Stomach smooth muscle (tissue), 2 donors: ENCODE data around the gene KIF1A.

Experiments used
- H3K27ac ChIP-seq: one replicate; pipeline ENCODE4 v1.7.0; 2013; ENCODE audit warnings: mild to moderate bottlenecking, low read length, inconsistent platforms
- H3K27me3 ChIP-seq, 2 donors: one replicate each; pipeline ENCODE4 v1.7.0; 2013; ENCODE audit warnings: low read length in 2 of 2; ENCODE audit not compliant: insufficient read depth in 2 of 2, control insufficient read depth in 1 of 2
- H3K36me3 ChIP-seq, 2 donors: one replicate each; pipeline ENCODE4 v1.7.0; 2013; ENCODE audit warnings: low read length in 2 of 2; ENCODE audit not compliant: control insufficient read depth in 2 of 2, insufficient read depth in 2 of 2
- H3K4me1 ChIP-seq: one replicate; pipeline ENCODE4 v1.7.0; 2013; ENCODE audit warnings: low read length; ENCODE audit not compliant: control insufficient read depth, insufficient read depth
- H3K4me3 ChIP-seq, 2 donors: one replicate each; pipeline ENCODE4 v1.7.0; 2013; ENCODE audit warnings: low read length in 2 of 2
- H3K9ac ChIP-seq, 2 donors: one replicate each; pipeline ENCODE4 v1.7.0; 2013; ENCODE audit warnings: low read length in 2 of 2, mild to moderate bottlenecking in 1 of 2
- H3K9me3 ChIP-seq, 2 donors: one replicate each; pipeline ENCODE4 v1.7.0; 2013; ENCODE audit warnings: low read length in 2 of 2; ENCODE audit not compliant: control insufficient read depth in 2 of 2
- donor health status: healthy.
- donor health status: Pancreatic carcinoma.

Gene KIF1A

DNA sequence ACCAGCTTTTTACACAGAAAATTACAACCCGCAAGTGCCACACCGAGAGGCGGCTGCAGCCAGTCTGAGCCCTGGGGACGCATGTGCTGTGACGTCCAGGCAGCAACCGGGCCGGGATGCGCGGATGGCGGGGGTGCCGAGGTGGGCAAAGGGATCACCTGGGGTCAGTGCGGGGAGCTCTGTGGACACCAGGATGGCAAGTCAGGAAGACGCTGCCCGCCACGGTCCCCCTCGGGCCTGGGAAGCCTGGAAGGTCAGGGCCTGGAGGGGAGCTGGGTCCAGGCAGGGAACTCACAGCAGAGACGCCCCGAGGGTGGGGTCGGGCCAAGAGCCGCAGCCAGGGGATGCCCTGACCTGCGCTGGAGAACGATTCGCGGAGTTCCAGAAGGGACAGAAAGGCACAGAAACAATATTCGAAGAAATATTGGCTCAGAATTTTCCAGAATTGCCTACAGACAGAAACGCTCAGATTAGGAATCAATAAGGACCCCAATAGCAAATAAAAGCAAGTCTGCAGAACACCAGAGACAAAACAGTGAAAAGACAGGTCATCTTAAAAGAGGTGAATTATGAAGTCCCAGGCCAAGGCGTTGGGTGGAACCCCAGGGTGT, 11.7 kb upstream of the KIF1A start:
- Histone ChIP-seq H3K27ac (no peak overlapping the region), H3K9me3 (no peaks in the 10 kb centered on the region), H3K4me3 (peak overlapping the region; percentile 62 to 81), H3K27me3 (peaks cover 10 to 16% of the 10 kb centered on the region in 2 donors), H3K4me1 (peaks cover 6% of the 10 kb centered on the region), H3K9ac (peak overlapping the region in 1 of 2 donors; percentile 63), H3K36me3 (no peaks in the 10 kb centered on the region)

DNA sequence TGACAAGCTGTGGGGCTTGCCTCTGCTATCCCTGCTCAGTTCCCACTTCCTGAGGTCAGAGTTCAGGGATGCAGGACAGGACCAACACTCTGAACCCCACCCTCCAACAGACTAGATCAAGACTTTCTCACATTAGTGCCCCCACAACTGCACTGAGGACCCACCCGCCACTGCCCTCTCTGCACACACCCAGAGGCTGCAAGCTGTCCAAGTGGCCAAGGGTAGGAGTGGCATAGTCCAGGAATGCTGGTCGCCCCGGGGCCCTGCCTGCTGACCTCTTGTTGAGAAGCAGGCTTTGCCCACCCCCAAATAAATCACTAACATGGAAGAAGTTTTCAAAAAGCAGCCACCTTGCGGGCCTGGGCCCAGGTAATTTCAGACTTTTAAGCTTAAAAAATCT, 5.5 kb upstream of the KIF1A start:
- peaks cover 4 to 6% of the 10 kb centered on the region in 2 donors for H3K9me3 ChIP-seq
- H3K4me3 ChIP-seq, result no peak overlapping the region
- H3K36me3 ChIP-seq, result no peaks in the 10 kb centered on the region
- H3K4me1 ChIP-seq, result peaks cover 4% of the 10 kb centered on the region
- H3K27ac ChIP-seq, result no peak overlapping the region
- H3K27me3 ChIP-seq, result peaks cover 40 to 57% of the 10 kb centered on the region in 2 donors
- H3K9ac ChIP-seq, result no peak overlapping the region

DNA sequence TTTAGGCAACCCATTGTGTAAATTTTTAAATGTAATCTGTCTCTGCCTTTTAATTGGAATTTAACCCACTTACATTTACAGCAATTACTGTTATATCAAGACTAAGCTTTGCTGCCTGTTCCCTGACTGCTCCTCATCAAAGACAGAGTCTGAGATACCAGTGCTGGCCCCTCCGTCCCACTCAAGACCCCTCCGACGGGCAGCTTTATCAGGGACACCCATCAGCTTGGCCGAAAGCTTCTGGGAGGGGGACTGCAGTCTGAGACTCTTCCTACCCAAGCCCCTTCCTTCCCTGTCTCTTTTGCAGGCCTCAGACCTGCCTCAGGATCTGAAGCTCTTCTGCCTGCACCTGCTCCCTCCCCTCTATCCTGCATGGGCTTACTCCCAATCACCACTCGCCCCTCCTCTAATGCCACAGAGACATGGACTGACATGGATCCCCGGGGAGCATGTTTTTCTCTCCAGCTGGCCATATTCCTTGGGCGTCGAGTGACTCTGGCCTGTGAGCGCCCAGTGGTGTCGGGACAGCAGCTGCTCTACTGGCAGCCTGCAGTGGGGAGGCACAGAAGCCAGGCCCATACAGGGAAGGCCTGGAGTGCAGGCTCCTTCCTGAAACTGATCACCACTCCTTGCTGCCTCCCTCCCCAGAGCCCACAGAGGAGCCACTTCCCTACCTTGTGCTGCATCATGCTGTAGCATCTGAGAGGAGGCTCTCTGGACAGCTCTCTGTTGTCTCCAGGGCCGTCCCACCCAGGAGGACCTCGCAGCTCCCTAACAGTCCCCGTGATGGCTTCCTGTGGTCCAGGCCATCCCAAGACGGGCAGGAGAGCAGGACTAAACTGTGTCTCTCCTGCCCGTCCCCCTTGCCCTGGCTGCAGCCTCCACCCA, 3.7 kb upstream of the KIF1A start:
- Histone ChIP-seq H3K9ac (no peak overlapping the region), H3K36me3 (no peaks in the 10 kb centered on the region), H3K4me3 (no peak overlapping the region), H3K27ac (no peak overlapping the region), H3K9me3 (peaks cover 4 to 6% of the 10 kb centered on the region in 2 donors), H3K27me3 (peaks cover 41 to 66% of the 10 kb centered on the region in 2 donors), H3K4me1 (peaks cover 10% of the 10 kb centered on the region)

DNA sequence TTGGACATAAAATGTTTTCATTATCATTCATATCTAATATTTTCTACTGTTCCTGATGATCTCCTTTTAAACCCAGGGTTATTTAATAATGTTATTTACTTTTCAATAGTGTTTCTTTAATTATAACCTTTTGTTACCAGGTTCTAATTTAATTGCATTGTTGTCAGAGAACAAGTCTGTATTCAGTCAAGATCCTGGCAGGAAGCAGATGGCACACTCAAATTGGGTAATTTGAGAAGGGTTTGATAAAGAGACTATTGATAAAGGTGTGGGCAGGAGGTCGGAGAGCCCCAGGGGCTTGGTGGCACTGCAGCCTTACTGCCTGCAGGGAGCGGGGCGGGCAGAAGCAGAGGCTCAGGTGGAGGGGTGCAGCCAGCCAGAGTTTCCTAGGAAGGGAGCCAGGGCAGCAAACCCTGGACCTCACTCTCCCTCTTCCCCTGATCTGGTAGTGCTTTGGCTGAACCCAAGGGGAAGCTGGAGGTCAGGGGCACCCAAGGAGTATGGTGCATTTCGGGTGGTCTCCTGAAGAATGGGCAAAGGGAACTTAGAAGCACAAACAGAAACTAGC, 2.3 kb upstream of the KIF1A start:
- H3K27ac ChIP-seq, result no peak overlapping the region

GRCh38 chr2:240821429-240821778, 1.4 kb upstream of the KIF1A start:
- peaks cover 43 to 71% of the 10 kb centered on the region in 2 donors for H3K27me3 ChIP-seq
- H3K9me3 ChIP-seq, result peaks cover 4 to 6% of the 10 kb centered on the region in 2 donors
- no peak overlapping the region for H3K4me3 ChIP-seq
- H3K27ac ChIP-seq, result no peak overlapping the region
- no peak overlapping the region for H3K9ac ChIP-seq
- no peaks in the 10 kb centered on the region for H3K36me3 ChIP-seq
- peaks cover 12% of the 10 kb centered on the region for H3K4me1 ChIP-seq

More for the DNA sequence above, 2.3 kb upstream of the KIF1A start:
- Histone ChIP-seq H3K9ac (no peak overlapping the region), H3K4me3 (no peak overlapping the region), H3K4me1 (peaks cover 12% of the 10 kb centered on the region), H3K36me3 (no peaks in the 10 kb centered on the region), H3K9me3 (peaks cover 4 to 6% of the 10 kb centered on the region in 2 donors), H3K27me3 (peaks cover 48 to 74% of the 10 kb centered on the region in 2 donors)

DNA sequence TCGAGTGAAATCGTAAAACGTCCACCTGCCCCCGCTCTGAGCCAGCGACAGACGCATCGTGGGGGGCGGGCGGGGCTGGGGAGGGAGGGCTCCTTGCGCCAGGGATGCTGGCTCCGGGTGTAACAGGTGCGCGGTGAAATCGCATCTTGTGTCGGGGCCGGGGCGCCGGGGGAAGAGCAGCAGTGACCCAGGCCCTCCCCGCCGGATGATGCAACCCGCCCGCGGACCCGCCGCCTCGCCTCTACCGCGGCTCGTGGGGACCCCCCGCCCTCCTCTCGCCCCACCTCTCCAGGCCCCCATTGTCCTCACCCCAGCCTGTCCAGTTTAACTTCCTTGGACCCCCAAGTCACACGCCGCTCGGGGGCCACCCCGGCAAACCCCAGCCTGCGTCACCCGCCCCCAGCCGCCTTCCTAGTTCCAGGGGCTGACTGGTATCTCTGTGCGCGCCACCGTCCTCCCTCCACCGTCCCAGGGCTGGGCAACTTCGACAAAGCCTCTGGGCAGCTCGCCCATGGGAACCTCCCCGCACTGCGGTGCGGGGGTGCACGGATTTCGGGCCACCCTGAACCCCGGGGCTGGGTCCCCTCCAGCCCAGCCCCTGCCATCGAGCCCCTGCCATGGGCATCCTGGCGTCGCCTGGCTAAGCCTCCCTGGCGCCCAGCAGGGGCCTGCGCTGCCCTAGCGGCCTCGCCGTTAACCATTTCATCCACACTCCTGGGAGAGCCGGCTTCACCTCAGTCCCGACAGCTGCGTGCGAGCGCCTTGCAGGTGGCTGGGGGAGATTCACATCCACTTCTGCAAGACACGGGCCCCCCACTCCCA, 799 bp upstream of the KIF1A start:
- H3K27me3 ChIP-seq, result peaks cover 41 to 65% of the 10 kb centered on the region in 2 donors
- H3K4me3 ChIP-seq, result no peak overlapping the region
- peaks cover 6% of the 10 kb centered on the region in 2 donors for H3K9me3 ChIP-seq
- H3K9ac ChIP-seq, result no peak overlapping the region
- no peaks in the 10 kb centered on the region for H3K36me3 ChIP-seq
- H3K27ac ChIP-seq, result no peak overlapping the region
- peaks cover 12% of the 10 kb centered on the region for H3K4me1 ChIP-seq

DNA sequence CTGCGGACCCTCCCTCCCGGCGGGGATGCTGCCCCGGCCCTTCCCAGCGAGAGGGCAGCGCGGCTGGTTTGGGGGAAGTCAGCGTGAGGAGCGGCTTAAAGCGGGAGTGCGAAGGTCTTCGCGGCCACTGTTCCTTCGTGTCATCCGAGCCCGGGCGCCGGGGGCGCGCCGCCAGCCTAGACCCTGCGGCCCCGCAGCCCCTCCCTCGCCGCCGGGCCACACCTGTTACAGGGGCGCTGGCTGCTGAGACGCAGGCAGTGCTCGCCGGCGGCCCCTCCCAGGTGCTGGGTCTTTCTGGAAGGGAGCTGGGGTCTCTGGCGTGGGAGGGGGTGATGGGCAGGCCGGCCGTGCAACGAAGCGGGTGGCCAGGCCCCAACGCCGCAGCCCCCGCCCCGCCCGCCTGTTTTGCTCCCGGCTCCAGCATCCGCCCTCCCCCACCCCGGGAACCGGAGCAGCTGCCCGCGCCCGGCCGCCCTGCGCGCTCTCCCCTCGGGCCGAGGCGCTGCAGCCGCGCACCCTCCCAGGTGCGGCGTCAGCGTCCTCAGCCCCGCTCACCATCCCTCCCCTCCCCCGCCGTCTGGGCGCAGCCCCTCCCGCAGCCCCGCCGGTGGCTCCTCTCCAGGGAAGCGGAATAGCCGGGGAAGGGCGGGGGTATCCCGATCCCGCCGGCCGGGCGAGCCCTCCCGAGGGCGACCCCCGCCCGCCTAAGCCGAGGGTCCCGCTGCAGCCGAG, 727 bp downstream of the KIF1A start:
- peaks cover 34 to 56% of the 10 kb centered on the region in 2 donors for H3K27me3 ChIP-seq
- H3K9ac ChIP-seq, result no peak overlapping the region
- H3K36me3 ChIP-seq, result no peaks in the 10 kb centered on the region
- H3K9me3 ChIP-seq, result peaks cover 8% of the 10 kb centered on the region in 2 donors
- peaks cover 12% of the 10 kb centered on the region for H3K4me1 ChIP-seq
- H3K27ac ChIP-seq, result no peak overlapping the region
- H3K4me3 ChIP-seq, result peak overlapping the region; percentile 43 to 59

GRCh38 chr2:240818293-240819125, 1.5 kb downstream of the KIF1A start:
- Histone ChIP-seq H3K27me3 (peaks cover 26 to 52% of the 10 kb centered on the region in 2 donors), H3K27ac (no peak overlapping the region)

DNA sequence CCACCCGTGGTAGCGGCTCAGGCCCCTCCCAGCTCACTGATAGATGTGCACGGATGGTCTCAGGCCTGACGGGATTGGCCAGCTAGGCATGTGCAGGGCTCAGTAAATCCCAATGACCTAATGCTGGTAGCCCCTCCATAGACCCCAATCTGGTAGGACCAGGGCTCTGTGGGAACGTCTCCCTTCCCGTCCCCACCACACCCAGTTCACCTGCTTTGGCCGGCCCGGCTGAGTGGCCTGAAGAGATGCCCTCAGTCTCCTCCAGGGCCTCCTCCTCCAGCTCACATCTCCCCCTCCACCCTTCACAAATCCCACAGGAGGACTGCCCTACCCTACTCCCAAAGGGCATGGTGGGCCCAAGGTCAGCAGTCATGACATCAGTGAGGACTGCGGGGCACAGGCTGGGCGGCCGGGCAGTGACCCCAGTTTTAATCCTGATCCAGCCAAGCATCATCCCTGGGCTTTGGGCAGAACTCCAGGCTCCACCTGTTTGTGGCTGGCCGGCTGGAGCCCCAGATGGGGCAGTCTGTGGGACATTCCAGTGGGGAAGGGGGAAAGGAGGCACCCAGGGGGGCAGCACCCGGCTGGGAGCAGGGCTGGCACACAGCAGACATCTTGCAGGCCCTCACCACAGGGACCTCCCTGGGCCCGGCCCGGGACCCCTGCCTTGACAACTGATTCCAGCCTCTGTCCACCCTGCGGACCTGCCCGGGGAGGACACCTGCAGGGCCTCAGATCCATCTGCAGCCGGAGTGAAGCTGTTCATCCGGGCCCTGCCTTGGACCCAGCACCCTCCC, 2.3 kb downstream of the KIF1A start:
- H3K9me3 ChIP-seq, result peaks cover 4 to 9% of the 10 kb centered on the region in 2 donors
- H3K9ac ChIP-seq, result no peak overlapping the region
- no peak overlapping the region for H3K4me3 ChIP-seq
- no peak overlapping the region for H3K27ac ChIP-seq
- H3K27me3 ChIP-seq, result peaks cover 25 to 51% of the 10 kb centered on the region in 2 donors
- H3K4me1 ChIP-seq, result peaks cover 12% of the 10 kb centered on the region
- no peaks in the 10 kb centered on the region for H3K36me3 ChIP-seq

More at GRCh38 chr2:240818293-240819125, 1.5 kb downstream of the KIF1A start:
- Histone ChIP-seq H3K4me3 (peak overlapping the region in 1 of 2 donors; percentile 35), H3K9me3 (peaks cover 9 to 10% of the 10 kb centered on the region in 2 donors), H3K4me1 (peaks cover 12% of the 10 kb centered on the region), H3K9ac (no peak overlapping the region), H3K36me3 (no peaks in the 10 kb centered on the region)
